Measurements from ENCODE around the gene RNFT2. TPM values are rescaled to one million over a fixed set of nuclear protein-coding genes. Genes with fewer than 3 reads are reported as not detected.

The RNFT2 gene
- total and polyA plus RNA-seq, 12 donors = 0.46 to 2.2 (median 1.6) TPM

- H3K36me3 ChIP-seq = no peaks in the 10 kb centered on the region
- no peaks in the 10 kb centered on the region for H3K9me3 ChIP-seq
- peaks cover 0 to 15% (median 14%) of the 10 kb centered on the region in 7 donors for H3K27me3 ChIP-seq
- ATAC-seq (no peak), DNase-seq (no peak)
- no peak overlapping the region for H3K4me3 ChIP-seq
- 78 to 81% methylated on average over 8 of the region's 8 CpGs for WGBS, 2 donors
- no peak overlapping the region for H3K27ac ChIP-seq
- TF ChIP-seq CTCF (IDR thresholded peaks at IDR 0.05) = no peak
- H3K4me1 ChIP-seq = peaks cover 5 to 38% (median 21%) of the 10 kb centered on the region in 9 donors
- intact Hi-C loops (cut with DNase I) = loop anchor here in 4 of 10 donors (10.0 kb wide), 6 partner anchors 83 to 683 kb away; partner anchors contain the start of gene MED13L (in 1 of the 4)
Observed at GRCh38 chr12:116698116-116698515, 40.0 kb upstream of the RNFT2 start.

GRCh38 chr12:116698554-116699075 lies 39.5 kb upstream of the RNFT2 start:
- H3K27ac ChIP-seq = no peak overlapping the region
- intact Hi-C loops (cut with DNase I) = loop anchor here in 4 of 10 donors (10.0 kb wide), 6 partner anchors 84 to 684 kb away; partner anchors contain the start of gene MED13L (in 1 of the 4)
- H3K27me3 ChIP-seq = peaks cover 0 to 12% (median 9%) of the 10 kb centered on the region in 7 donors
- H3K9me3 ChIP-seq = no peaks in the 10 kb centered on the region
- H3K4me1 ChIP-seq = peaks cover 4 to 33% (median 17%) of the 10 kb centered on the region in 9 donors
- no peaks in the 10 kb centered on the region for H3K36me3 ChIP-seq
- TF ChIP-seq CTCF (IDR thresholded peaks at IDR 0.05) = no peak
- 87 to 92% methylated on average over 2 of the region's 2 CpGs for WGBS, 2 donors
- no peak for ATAC-seq
- no peak for DNase-seq
- no peak overlapping the region for H3K4me3 ChIP-seq

GRCh38 chr12:116700066-116700465 lies 38.0 kb upstream of the RNFT2 start:
- Histone ChIP-seq H3K9me3 (no peaks in the 10 kb centered on the region), H3K36me3 (no peaks in the 10 kb centered on the region), H3K27me3 (no peaks in the 10 kb centered on the region), H3K27ac (no peak overlapping the region), H3K4me1 (peaks cover 0 to 19% (median 4%) of the 10 kb centered on the region in 9 donors), H3K4me3 (no peak overlapping the region)
- intact Hi-C loops (cut with DNase I) = loop anchor here in 8 of 10 donors (5.0 to 10.0 kb wide), 9 partner anchors 182 to 705 kb away; partner anchors contain the start of genes HRK (in 3 of the 8) and MED13L (in 1 of the 8)
- no peak for ATAC-seq
- WGBS, 2 donors = 92 to 95% methylated on average over 6 of the region's 6 CpGs
- DNase-seq = no peak
- no peak for TF ChIP-seq CTCF (IDR thresholded peaks at IDR 0.05)

- ATAC-seq = no peak
- 96 to 98% methylated on average over 4 of the region's 4 CpGs for WGBS, 2 donors
- DNase-seq = no peak
- intact Hi-C loops (cut with DNase I) = loop anchor here in 8 of 10 donors (5.0 to 10.0 kb wide), 9 partner anchors 181 to 707 kb away; partner anchors contain the start of genes HRK (in 3 of the 8) and MED13L (in 1 of the 8)
- TF ChIP-seq CTCF (IDR thresholded peaks at IDR 0.05) = no peak
- Histone ChIP-seq H3K4me3 (no peak overlapping the region), H3K4me1 (peaks cover 0 to 16% (median 3%) of the 10 kb centered on the region in 9 donors), H3K27ac (no peak overlapping the region), H3K36me3 (no peaks in the 10 kb centered on the region), H3K9me3 (no peaks in the 10 kb centered on the region), H3K27me3 (no peaks in the 10 kb centered on the region)
Observed at GRCh38 chr12:116701432-116701831, 36.7 kb upstream of the RNFT2 start.

Measured in heart right ventricle (tissue), 16 donors.